ENCODE measurements around the gene TOMM6.

The TOMM6 gene

DNA sequence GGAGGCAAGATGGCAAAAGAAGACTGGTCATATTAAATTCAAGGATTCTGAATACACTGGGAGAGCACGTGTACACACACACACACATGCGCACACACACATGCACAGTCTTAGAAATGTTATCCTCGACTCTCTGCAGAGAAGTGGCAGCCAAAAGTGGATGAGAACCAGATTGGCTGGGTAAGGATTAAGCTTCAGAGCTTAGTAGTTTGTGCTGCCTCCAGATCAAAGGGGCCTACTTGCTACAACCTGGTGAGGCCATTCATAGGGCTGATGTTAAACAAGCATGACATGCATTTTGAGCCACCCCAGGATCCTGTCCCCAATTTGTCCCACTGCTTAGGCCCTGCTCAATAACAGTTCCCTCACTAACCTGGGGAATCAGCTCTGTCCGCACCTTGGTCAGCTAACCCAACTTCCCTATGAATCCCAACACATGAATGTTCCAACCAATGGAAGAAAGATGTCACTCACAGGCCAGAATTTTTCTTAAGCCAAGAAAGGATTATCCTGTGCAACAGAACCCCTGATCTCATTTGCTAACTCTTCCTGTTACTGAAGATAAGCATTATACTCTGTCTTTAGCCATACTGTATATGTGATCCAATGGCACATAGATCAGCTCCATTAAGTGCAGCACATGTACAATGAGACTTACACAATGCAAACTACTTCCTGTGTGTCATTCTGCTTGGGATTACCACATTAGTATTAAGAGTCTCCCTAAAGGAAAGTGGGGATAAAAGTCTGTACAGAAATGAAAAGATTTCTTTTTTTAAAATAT, 31.0 kb downstream of the TOMM6 start:
- Histone ChIP-seq H3K27ac (ENCODE audit: low read length) (no peak overlapping the region), H3K4me1 (ENCODE audit: insufficient read depth, low read length) (no peaks in the 10 kb centered on the region), H3K36me3 (ENCODE audit: insufficient read depth, low read depth, low read length) (no peaks in the 10 kb centered on the region), H3K9ac (ENCODE audit: low read depth, low read length) (no peak overlapping the region), H3K27me3 (ENCODE audit: insufficient read depth, low read length) (no peaks in the 10 kb centered on the region), H3K4me3 (ENCODE audit: low read length) (no peak overlapping the region), H3K9me3 (ENCODE audit: insufficient read depth, low read depth, low read length) (no peaks in the 10 kb centered on the region)

- Histone ChIP-seq H3K9me3 (ENCODE audit: insufficient read depth, low read depth, low read length) (no peaks in the 10 kb centered on the region), H3K9ac (ENCODE audit: low read depth, low read length) (no peak overlapping the region), H3K27ac (ENCODE audit: low read length) (no peak overlapping the region), H3K4me1 (ENCODE audit: insufficient read depth, low read length) (no peaks in the 10 kb centered on the region), H3K4me3 (ENCODE audit: low read length) (no peak overlapping the region), H3K27me3 (ENCODE audit: insufficient read depth, low read length) (no peaks in the 10 kb centered on the region), H3K36me3 (ENCODE audit: insufficient read depth, low read depth, low read length) (no peaks in the 10 kb centered on the region)
These were observed 33.8 kb downstream of the TOMM6 start for GRCh38 chr6:41821266-41821665.

DNA sequence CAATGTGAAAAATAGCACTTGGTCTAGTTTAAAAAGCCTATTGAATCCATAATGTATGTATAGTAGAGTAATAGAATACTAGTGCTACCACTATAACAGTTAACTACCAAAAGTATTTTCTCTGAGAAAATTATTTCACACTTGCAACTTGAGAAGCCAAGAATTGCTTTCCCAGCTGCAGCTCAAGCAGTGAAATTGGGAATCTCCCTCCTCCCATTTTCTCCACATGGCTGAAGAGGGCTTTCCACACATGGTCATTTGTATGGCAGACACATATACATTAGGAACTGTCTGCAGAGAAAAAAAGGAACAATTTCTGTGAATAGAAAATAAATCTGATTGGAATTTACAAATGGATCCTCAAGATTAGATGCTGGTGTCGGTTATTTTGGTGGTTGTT, 34.5 kb downstream of the TOMM6 start:
- no peak overlapping the region for H3K4me3 ChIP-seq (ENCODE audit: low read length)
- no peak overlapping the region for H3K27ac ChIP-seq (ENCODE audit: low read length)
- H3K4me1 ChIP-seq (ENCODE audit: insufficient read depth, low read length): no peaks in the 10 kb centered on the region
- no peak overlapping the region for H3K9ac ChIP-seq (ENCODE audit: low read depth, low read length)
- H3K27me3 ChIP-seq (ENCODE audit: insufficient read depth, low read length): no peaks in the 10 kb centered on the region
- no peaks in the 10 kb centered on the region for H3K9me3 ChIP-seq (ENCODE audit: insufficient read depth, low read depth, low read length)
- H3K36me3 ChIP-seq (ENCODE audit: insufficient read depth, low read depth, low read length): no peaks in the 10 kb centered on the region

DNA sequence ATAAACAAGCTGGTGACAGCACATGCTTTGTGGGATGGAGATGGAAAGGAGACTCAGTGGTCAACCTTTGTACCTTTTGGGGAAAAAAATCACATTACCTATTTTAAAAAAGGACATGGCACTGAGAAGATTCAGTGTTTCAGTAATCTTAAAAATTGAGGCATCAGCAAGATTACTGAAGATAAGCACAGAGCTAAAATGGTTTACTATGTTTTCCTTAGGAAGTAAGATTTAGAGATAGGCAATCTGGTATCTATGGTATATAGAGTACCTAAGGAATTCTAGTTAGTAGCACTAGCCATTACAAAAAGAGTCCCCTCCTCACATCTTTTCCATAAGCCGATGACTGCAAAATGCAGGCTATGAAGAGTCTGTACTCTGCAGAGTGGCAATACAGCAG, 35.7 kb downstream of the TOMM6 start:
- H3K9ac ChIP-seq (ENCODE audit: low read depth, low read length): no peak overlapping the region
- H3K9me3 ChIP-seq (ENCODE audit: insufficient read depth, low read depth, low read length): no peaks in the 10 kb centered on the region
- no peaks in the 10 kb centered on the region for H3K36me3 ChIP-seq (ENCODE audit: insufficient read depth, low read depth, low read length)
- no peak overlapping the region for H3K4me3 ChIP-seq (ENCODE audit: low read length)
- H3K4me1 ChIP-seq (ENCODE audit: insufficient read depth, low read length): no peaks in the 10 kb centered on the region
- no peaks in the 10 kb centered on the region for H3K27me3 ChIP-seq (ENCODE audit: insufficient read depth, low read length)
- H3K27ac ChIP-seq (ENCODE audit: low read length): no peak overlapping the region

DNA sequence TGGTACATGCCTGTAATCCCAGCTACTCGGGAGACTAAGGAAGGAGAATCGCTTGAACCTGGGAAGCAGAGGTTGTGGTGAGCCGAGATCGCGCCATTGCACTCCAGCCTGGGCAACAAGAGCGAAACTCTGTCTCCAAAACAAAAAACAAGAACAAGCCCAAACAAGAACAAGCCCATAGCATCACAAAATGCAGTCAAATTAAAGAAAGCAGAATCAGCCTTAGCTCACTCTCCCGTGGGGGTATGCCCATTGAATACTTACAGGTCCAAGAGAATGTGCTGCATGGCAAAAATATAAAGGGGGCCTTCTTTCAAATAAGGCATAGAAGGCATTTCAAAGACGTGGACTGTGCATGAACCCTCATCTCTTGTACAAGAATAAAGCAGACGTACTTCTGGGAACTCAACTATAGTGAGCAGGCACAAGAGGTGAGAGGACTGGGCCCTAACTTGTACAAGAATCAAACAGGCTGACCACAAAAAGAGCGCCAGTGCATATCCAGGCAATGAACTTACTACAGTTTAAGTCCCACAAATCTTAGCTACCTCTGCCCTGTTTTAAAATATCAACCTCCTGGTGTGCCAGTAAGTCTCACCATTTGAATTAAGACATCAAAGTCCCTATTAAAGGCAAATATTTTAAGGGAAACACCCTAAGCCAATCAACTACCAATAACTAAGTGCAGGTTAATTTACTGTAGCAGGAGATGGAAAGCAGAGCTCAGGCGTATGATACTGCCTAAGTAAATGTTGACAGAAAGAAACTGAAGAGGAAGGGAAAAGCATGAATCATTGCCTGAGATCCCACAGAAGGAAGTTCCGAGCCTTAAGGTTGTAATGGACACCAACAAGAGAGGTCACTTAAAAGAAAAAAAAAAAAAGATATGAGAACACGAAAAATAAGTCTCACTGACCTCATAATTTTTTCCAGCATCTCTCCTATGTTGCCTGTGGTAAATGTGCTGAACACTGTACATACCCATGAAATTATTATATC, 37.4 kb downstream of the TOMM6 start:
- no peaks in the 10 kb centered on the region for H3K9me3 ChIP-seq (ENCODE audit: insufficient read depth, low read depth, low read length)
- H3K9ac ChIP-seq (ENCODE audit: low read depth, low read length): no peak overlapping the region
- H3K36me3 ChIP-seq (ENCODE audit: insufficient read depth, low read depth, low read length): no peaks in the 10 kb centered on the region
- no peaks in the 10 kb centered on the region for H3K27me3 ChIP-seq (ENCODE audit: insufficient read depth, low read length)
- H3K4me3 ChIP-seq (ENCODE audit: low read length): no peak overlapping the region
- no peak overlapping the region for H3K27ac ChIP-seq (ENCODE audit: low read length)
- H3K4me1 ChIP-seq (ENCODE audit: insufficient read depth, low read length): no peaks in the 10 kb centered on the region

GRCh38 chr6:41826343-41827022, 39.0 kb downstream of the TOMM6 start:
- H3K9me3 ChIP-seq (ENCODE audit: insufficient read depth, low read depth, low read length): no peaks in the 10 kb centered on the region
- H3K4me1 ChIP-seq (ENCODE audit: insufficient read depth, low read length): no peaks in the 10 kb centered on the region
- H3K36me3 ChIP-seq (ENCODE audit: insufficient read depth, low read depth, low read length): no peaks in the 10 kb centered on the region
- H3K4me3 ChIP-seq (ENCODE audit: low read length): no peak overlapping the region
- no peak overlapping the region for H3K27ac ChIP-seq (ENCODE audit: low read length)
- H3K9ac ChIP-seq (ENCODE audit: low read depth, low read length): no peak overlapping the region
- no peaks in the 10 kb centered on the region for H3K27me3 ChIP-seq (ENCODE audit: insufficient read depth, low read length)

- Histone ChIP-seq H3K27ac (ENCODE audit: low read length) (no peak overlapping the region), H3K4me3 (ENCODE audit: low read length) (no peak overlapping the region), H3K27me3 (ENCODE audit: insufficient read depth, low read length) (no peaks in the 10 kb centered on the region), H3K9me3 (ENCODE audit: insufficient read depth, low read depth, low read length) (no peaks in the 10 kb centered on the region), H3K36me3 (ENCODE audit: insufficient read depth, low read depth, low read length) (no peaks in the 10 kb centered on the region), H3K4me1 (ENCODE audit: insufficient read depth, low read length) (no peaks in the 10 kb centered on the region), H3K9ac (ENCODE audit: low read depth, low read length) (no peak overlapping the region)
These were observed 44.8 kb downstream of the TOMM6 start for GRCh38 chr6:41832263-41832662.

GRCh38 chr6:41836022-41836659, 48.6 kb downstream of the TOMM6 start:
- Histone ChIP-seq H3K4me1 (ENCODE audit: insufficient read depth, low read length) (no peaks in the 10 kb centered on the region), H3K27me3 (ENCODE audit: insufficient read depth, low read length) (no peaks in the 10 kb centered on the region), H3K27ac (ENCODE audit: low read length) (no peak overlapping the region), H3K4me3 (ENCODE audit: low read length) (no peak overlapping the region), H3K36me3 (ENCODE audit: insufficient read depth, low read depth, low read length) (no peaks in the 10 kb centered on the region), H3K9me3 (ENCODE audit: insufficient read depth, low read depth, low read length) (no peaks in the 10 kb centered on the region), H3K9ac (ENCODE audit: low read depth, low read length) (no peak overlapping the region)

DNA sequence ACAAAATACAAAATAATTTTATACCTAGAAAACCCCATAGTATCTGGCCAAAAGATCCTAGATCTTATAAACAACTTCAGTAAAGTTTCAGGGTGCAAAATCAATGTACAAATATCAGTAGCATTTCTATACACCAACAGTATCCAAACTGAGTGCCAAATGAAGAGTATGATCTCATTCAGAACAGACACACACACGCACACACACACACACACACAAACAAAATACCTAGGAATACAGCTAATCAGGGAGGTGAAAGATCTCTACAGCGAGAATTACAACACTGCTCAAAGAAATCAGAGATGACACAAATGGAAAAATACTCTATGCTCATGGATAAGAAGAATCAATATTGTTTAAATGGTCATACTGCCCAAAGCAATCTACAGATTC, 49.2 kb downstream of the TOMM6 start:
- H3K9me3 ChIP-seq (ENCODE audit: insufficient read depth, low read depth, low read length): no peaks in the 10 kb centered on the region
- H3K4me3 ChIP-seq (ENCODE audit: low read length): no peak overlapping the region
- H3K27me3 ChIP-seq (ENCODE audit: insufficient read depth, low read length): no peaks in the 10 kb centered on the region
- no peaks in the 10 kb centered on the region for H3K36me3 ChIP-seq (ENCODE audit: insufficient read depth, low read depth, low read length)
- no peaks in the 10 kb centered on the region for H3K4me1 ChIP-seq (ENCODE audit: insufficient read depth, low read length)
- no peak overlapping the region for H3K9ac ChIP-seq (ENCODE audit: low read depth, low read length)
- H3K27ac ChIP-seq (ENCODE audit: low read length): no peak overlapping the region

Measured in iPS-20b (cell line).